Ovary (tissue), 9 donors: ENCODE data around the gene COL26A1. TPM values are rescaled to one million over a fixed set of nuclear protein-coding genes. Genes with fewer than 3 reads are reported as not detected.

Source experiments
- DNase-seq, 5 donors: peaks; one replicate each; pipeline ENCODE4 v3.0.0-alpha.2; 2019 to 2020
- H3K27ac ChIP-seq, 2 donors: fragments of 200-600 bp; one replicate each; pipeline versions ENCODE4 v1.5.1 to v1.8.0; 2019 to 2022
- H3K27me3 ChIP-seq: fragments of 200-600 bp; one replicate; pipeline ENCODE4 v1.8.0; 2022
- H3K36me3 ChIP-seq: fragments of 200-600 bp; sonication (generic); one replicate; pipeline ENCODE4 v1.5.1; 2019
- H3K4me1 ChIP-seq: one replicate; pipeline ENCODE4 v1.8.1; 2013; ENCODE audit warnings: mild to moderate bottlenecking, moderate library complexity; ENCODE audit not compliant: insufficient read depth
- H3K4me3 ChIP-seq: fragments of 200-600 bp; sonication (generic); one replicate; pipeline ENCODE4 v1.5.1; 2017
- H3K9me3 ChIP-seq, 2 donors: fragments of 200-600 bp in 1 of 2; sonication (generic) in 1 of 2; one replicate each; pipeline versions ENCODE4 v1.5.1 to v1.8.1; 2013 to 2019; ENCODE audit warnings: mild to moderate bottlenecking in 1 of 2, moderate library complexity in 1 of 2
- EP300 ChIP-seq: sonication (generic); formaldehyde crosslinking; IDR thresholded peaks from one replicate; pipeline ENCODE4 v1.6.1; 2017; ENCODE audit warnings: antibody characterized with exemption
- POLR2A ChIP-seq: fragments of 450-650 bp; IDR thresholded peaks from one replicate; pipeline ENCODE4 v1.6.1; 2017; ENCODE audit warnings: antibody characterized with exemption, mild to moderate bottlenecking, moderate library complexity
- whole genome bisulfite sequencing, 3 donors: extraction: QIAGEN DNeasy Blood & Tissue Kit in 1 of 3; methylation state at CpG; one replicate each; pipeline versions ENCODE4 v1.1.5 to v1.1.7; 2013 to 2017; 5-methylcytosine and 5-hydroxymethylcytosine counted together
- intact Hi-C, 4 donors: fragments of 100-400 bp; cut with DNase I; formaldehyde crosslinking; loops; one replicate each; pipeline versions ENCODE4 v1.11.0 to v1.15.1; 2022 to 2023
- polyA plus RNA-seq, 2 donors: library from polyadenylated mRNA; stranded (reverse); fragments of 200-250 nt in 1 of 2; fragments of 350-450 nt in 1 of 2; fragmentation: Illumina TruSeq in 1 of 2; extraction: RNeasy Lipid Tissue Mini Kit (QIAGEN cat#74804) in 1 of 2; gene quantifications; one replicate each; pipeline ENCODE4 v1.2.3, GENCODE V29; 2013 to 2014
- total RNA-seq, 7 donors: library from RNA; depleted of rRNA in 2 of 7; stranded (reverse); fragments of >200 nt in 2 of 7; fragmentation: NEBNext Ultra II Directional in 3 of 7; extraction: Animal tissue kit (Norgen Biotek cat#: 25700) in 3 of 7; gene quantifications; one replicate each; pipeline versions ENCODE4 v1.1.0 to v1.2.4, GENCODE V29; 2016 to 2023
- TF ChIP-seq, protein P1 (sequence below), 3 donors: fragments of 450-650 bp in 2 of 3; fragments of 200-600 bp in 1 of 3; IDR thresholded peaks; one replicate each; pipeline versions ENCODE4 v1.5.1 to v1.8.0; 2016 to 2022; ENCODE audit warnings: antibody characterized with exemption in 3 of 3, mild to moderate bottlenecking in 1 of 3
- donor health status: DM: no; HTN: no; CAD: no; lungs with moderate emphysema.
- donor health status: DM: no; HTN: no; CAD: no.
- donor health status: Bipolar disorder and iron deficiency.
- donor health status: DM: yes; HTN: yes; CAD: no.
- donor health status: DM: no; HTN: no; CAD: no.
- donor health status: DM: yes; HTN: yes; CAD: no.

Gene COL26A1
- total and polyA plus RNA-seq, 9 donors: 0.17 to 2.3 (median 0.40) TPM

DNA sequence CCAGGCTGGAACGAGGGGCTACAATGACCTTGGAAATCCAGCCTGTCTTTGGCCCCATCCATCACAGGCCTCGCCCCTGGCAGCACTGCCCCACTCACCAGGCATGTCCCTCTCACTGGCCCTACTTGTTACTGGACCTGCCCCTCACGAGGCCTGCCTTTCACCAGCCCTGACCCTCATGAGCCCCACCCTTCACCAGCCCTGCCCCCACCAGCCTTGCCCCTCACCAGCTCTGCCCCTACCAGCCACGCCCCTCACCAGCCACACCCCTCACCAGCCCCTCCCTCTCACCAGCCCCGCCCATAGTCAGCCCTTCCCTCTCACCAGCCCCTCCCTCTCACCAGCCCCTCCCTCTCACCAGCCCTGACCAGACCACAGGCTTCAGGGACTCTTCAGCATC, 57.8 kb downstream of the COL26A1 start:
- intact Hi-C loops: no loop called here
- Histone ChIP-seq H3K36me3 (no peaks in the 10 kb centered on the region), H3K4me1 (no peaks in the 10 kb centered on the region), H3K27ac (no peak overlapping the region), H3K27me3 (no peaks in the 10 kb centered on the region), H3K9me3 (no peaks in the 10 kb centered on the region), H3K4me3 (no peak overlapping the region)
- WGBS, 3 donors: 56 to 71% (median 68%) methylated on average over 5 of the region's 5 CpGs
- no peak for DNase-seq
- no peak for TF ChIP-seq EP300
- TF ChIP-seq POLR2A: no peak
- TF ChIP-seq, protein P1, sequence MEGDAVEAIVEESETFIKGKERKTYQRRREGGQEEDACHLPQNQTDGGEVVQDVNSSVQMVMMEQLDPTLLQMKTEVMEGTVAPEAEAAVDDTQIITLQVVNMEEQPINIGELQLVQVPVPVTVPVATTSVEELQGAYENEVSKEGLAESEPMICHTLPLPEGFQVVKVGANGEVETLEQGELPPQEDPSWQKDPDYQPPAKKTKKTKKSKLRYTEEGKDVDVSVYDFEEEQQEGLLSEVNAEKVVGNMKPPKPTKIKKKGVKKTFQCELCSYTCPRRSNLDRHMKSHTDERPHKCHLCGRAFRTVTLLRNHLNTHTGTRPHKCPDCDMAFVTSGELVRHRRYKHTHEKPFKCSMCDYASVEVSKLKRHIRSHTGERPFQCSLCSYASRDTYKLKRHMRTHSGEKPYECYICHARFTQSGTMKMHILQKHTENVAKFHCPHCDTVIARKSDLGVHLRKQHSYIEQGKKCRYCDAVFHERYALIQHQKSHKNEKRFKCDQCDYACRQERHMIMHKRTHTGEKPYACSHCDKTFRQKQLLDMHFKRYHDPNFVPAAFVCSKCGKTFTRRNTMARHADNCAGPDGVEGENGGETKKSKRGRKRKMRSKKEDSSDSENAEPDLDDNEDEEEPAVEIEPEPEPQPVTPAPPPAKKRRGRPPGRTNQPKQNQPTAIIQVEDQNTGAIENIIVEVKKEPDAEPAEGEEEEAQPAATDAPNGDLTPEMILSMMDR (IDR thresholded peaks at IDR 0.05): no peak

DNA sequence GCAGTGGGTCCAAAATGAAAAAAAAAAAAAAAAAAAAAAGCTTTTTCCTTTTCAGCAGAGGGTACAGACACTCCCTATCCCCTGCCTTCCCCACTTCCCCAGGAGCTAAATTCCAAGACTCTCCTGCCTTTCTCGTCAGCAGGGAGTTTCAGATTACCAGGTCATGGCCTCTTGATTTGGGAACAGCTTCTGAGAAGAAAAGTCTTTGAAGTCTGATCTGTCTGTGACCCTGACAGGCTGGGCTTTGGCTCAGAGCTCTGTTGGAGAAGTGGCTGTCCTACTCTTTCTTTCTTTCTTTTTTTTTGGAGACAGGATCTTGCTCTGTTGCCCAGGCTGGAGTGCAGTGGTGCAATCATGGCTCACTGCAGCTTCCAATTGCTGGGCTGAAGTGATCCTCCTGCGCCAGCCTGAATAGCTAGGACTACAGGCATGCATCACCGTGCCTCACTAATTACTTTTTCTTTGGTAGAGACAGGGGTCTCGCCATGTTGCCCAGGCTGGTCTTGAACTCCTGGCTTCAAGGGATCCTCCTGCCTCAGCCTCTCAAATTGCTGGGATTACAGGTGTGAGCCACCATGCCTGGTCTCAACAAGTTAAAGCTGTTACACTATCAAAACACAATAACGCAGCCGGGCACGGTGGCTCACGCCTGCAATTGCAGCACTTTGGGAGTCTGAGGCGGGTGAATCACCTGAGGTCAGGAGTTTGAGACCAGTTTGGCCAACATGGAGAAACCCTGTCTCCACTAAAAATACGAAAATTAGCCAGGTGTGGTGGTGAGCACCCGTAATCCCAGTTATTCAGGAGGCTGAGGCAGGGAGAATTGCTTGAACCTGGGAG, 59.9 kb downstream of the COL26A1 start:
- Histone ChIP-seq H3K4me1 (no peaks in the 10 kb centered on the region), H3K9me3 (no peaks in the 10 kb centered on the region), H3K27me3 (no peaks in the 10 kb centered on the region), H3K4me3 (no peak overlapping the region), H3K27ac (no peak overlapping the region), H3K36me3 (no peaks in the 10 kb centered on the region)
- TF ChIP-seq POLR2A: no peak
- TF ChIP-seq EP300: no peak
- TF ChIP-seq, protein P1 (IDR thresholded peaks at IDR 0.05): no peak
- DNase-seq: no peak
- intact Hi-C loops: no loop called here
- 81 to 86% (median 84%) methylated on average over 11 of the region's 11 CpGs for WGBS, 3 donors

DNA sequence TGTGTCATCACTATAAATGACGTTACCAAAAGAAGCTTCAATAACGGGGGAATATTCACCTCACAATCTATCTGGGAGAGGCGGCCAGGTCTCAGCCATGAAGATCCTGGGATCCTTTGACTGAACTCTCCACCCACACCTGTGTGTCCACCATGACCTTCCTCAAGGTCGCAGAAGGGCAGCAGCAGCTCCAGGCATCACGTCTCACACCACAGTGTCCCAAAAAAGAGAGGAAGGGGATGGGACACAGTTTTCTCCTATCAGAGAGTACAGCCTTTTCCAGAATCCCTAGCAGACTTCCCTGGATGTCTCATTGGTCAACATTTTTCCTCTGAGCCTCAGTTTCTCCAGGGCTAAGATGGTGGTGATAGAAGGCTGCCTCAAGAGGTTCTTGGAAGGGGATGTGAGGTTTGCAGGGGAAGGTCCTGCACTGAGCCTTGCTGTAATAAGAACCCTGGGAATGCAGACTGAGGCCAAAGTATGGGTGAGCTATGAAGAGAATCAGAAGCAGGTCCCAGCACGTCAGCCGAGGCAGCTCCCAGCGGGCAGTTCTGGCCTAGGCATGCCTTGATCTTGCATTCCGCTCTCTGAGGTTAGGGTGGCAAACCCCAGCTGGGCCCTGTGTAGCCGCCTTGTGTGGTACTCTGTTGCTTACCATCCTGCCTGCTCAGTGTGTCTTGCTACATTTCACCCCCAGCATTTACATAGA, 63.8 kb downstream of the COL26A1 start:
- 77 to 92% (median 88%) methylated on average over 10 of the region's 10 CpGs for WGBS, 3 donors
- no peaks in the 10 kb centered on the region for H3K4me1 ChIP-seq
- H3K36me3 ChIP-seq: no peaks in the 10 kb centered on the region
- H3K27ac ChIP-seq: no peak overlapping the region
- intact Hi-C loops: no loop called here
- no peak overlapping the region for H3K4me3 ChIP-seq
- DNase-seq: no peak
- no peaks in the 10 kb centered on the region for H3K9me3 ChIP-seq
- TF ChIP-seq POLR2A: no peak
- TF ChIP-seq, protein P1 (IDR thresholded peaks at IDR 0.05): no peak
- no peak for TF ChIP-seq EP300
- no peaks in the 10 kb centered on the region for H3K27me3 ChIP-seq

DNA sequence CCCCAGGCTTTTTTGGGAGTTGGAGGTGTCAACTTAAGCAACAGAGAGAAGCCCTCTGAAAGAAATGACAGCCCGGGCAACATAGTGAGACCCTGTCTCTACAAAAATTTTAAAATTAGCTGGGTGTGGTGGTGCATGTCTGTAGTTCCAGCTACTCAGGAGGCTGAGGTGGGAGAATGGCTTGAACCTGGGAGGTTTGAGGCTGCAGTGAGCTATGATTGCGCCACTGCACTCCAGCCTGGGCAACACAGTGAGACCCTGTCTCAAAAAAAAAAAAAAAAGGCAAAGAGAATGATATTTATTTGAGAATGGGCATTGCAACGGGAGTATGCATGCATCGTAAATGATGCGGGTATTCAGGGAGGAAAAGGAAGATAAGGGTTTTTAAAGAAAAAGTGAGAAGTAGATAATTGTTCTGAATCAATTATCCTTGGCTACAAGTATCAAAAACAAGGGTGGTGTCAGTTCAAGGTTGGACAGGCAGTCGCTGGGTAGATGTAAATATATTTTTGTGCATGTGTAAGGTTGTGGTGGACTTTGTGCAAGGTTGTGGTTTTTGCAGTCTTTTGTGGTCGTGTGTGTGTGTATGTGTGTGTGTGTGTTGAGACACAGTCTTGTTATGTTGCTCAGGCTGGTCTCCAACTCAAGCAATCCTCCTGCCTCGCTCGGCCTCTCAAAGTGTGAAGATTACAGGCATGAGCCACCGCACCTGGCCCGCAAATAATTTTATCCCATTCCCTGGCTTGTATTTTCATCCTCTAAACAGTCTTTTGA, 65.6 kb downstream of the COL26A1 start:
- Histone ChIP-seq H3K27me3 (no peaks in the 10 kb centered on the region), H3K27ac (no peak overlapping the region), H3K9me3 (no peaks in the 10 kb centered on the region), H3K4me3 (no peak overlapping the region), H3K36me3 (no peaks in the 10 kb centered on the region), H3K4me1 (no peaks in the 10 kb centered on the region)
- intact Hi-C loops: no loop called here
- DNase-seq: no peak
- TF ChIP-seq, protein P1 (IDR thresholded peaks at IDR 0.05): no peak
- no peak for TF ChIP-seq POLR2A
- 40 to 50% (median 48%) methylated on average over 11 of the region's 11 CpGs for WGBS, 3 donors
